ENCODE measurements around the gene NRCAM. TPM values are rescaled to one million over a fixed set of nuclear protein-coding genes. Genes with fewer than 3 reads are reported as not detected.

The NRCAM gene
- total and polyA plus RNA-seq, 12 donors = 0.08 to 1.3 (median 0.38) TPM

GRCh38 chr7:108382932-108383331 is 73.3 kb downstream of the NRCAM start:
- ATAC-seq = no peak
- intact Hi-C loops (cut with DNase I) = no loop called here
- no peak for DNase-seq
- WGBS, 2 donors = 74% methylated on average over 1 of the region's 1 CpG
- H3K4me3 ChIP-seq = no peak overlapping the region
- H3K36me3 ChIP-seq = no peaks in the 10 kb centered on the region
- no peak overlapping the region for H3K27ac ChIP-seq
- no peak for TF ChIP-seq CTCF (IDR thresholded peaks at IDR 0.05)
- no peaks in the 10 kb centered on the region for H3K9me3 ChIP-seq
- H3K27me3 ChIP-seq = no peaks in the 10 kb centered on the region
- no peaks in the 10 kb centered on the region for H3K4me1 ChIP-seq

- ATAC-seq (no peak), DNase-seq (no peak)
- no peaks in the 10 kb centered on the region for H3K4me1 ChIP-seq
- no peak for TF ChIP-seq CTCF (IDR thresholded peaks at IDR 0.05)
- no peak overlapping the region for H3K4me3 ChIP-seq
- no peaks in the 10 kb centered on the region for H3K36me3 ChIP-seq
- H3K9me3 ChIP-seq = no peaks in the 10 kb centered on the region
- H3K27ac ChIP-seq = no peak overlapping the region
- H3K27me3 ChIP-seq = peaks cover 0 to 13% (median 0%) of the 10 kb centered on the region in 7 donors
- intact Hi-C loops (cut with DNase I) = no loop called here
Observed at GRCh38 chr7:108380517-108380916, 75.7 kb downstream of the NRCAM start.

- no peak overlapping the region for H3K27ac ChIP-seq
- no peak overlapping the region for H3K4me3 ChIP-seq
- peaks cover 0 to 9% (median 0%) of the 10 kb centered on the region in 11 donors for H3K9me3 ChIP-seq
- DNase-seq = no peak
- no peaks in the 10 kb centered on the region for H3K36me3 ChIP-seq
- intact Hi-C loops (cut with DNase I) = no loop called here
- no peak for ATAC-seq
- no peaks in the 10 kb centered on the region for H3K4me1 ChIP-seq
- H3K27me3 ChIP-seq = peaks cover 0 to 14% (median 0%) of the 10 kb centered on the region in 7 donors
- TF ChIP-seq CTCF (IDR thresholded peaks at IDR 0.05) = no peak
Observed at GRCh38 chr7:108376206-108376605, 80.0 kb downstream of the NRCAM start.

GRCh38 chr7:108375668-108376067 is 80.6 kb downstream of the NRCAM start:
- H3K27me3 ChIP-seq = peaks cover 0 to 14% (median 0%) of the 10 kb centered on the region in 7 donors
- no peak for DNase-seq
- peaks cover 0 to 9% (median 0%) of the 10 kb centered on the region in 11 donors for H3K9me3 ChIP-seq
- no peak overlapping the region for H3K27ac ChIP-seq
- no peak overlapping the region for H3K4me3 ChIP-seq
- TF ChIP-seq CTCF (IDR thresholded peaks at IDR 0.05) = no peak
- intact Hi-C loops (cut with DNase I) = no loop called here
- no peak for ATAC-seq
- 85 to 87% methylated on average over 1 of the region's 1 CpG for WGBS, 2 donors
- no peaks in the 10 kb centered on the region for H3K36me3 ChIP-seq
- H3K4me1 ChIP-seq = no peaks in the 10 kb centered on the region

- Histone ChIP-seq H3K9me3 (peaks cover 0 to 9% (median 0%) of the 10 kb centered on the region in 11 donors), H3K36me3 (no peaks in the 10 kb centered on the region), H3K4me3 (no peak overlapping the region), H3K4me1 (no peaks in the 10 kb centered on the region), H3K27ac (no peak overlapping the region), H3K27me3 (peaks cover 0 to 14% (median 0%) of the 10 kb centered on the region in 7 donors)
- no peak for TF ChIP-seq CTCF (IDR thresholded peaks at IDR 0.05)
- intact Hi-C loops (cut with DNase I) = no loop called here
- no peak for DNase-seq
- no peak for ATAC-seq
Observed at GRCh38 chr7:108374899-108375298, 81.3 kb downstream of the NRCAM start.
